Measurements from ENCODE around the gene SMARCC2.

SMARCC2 gene

GRCh38 chr12:56189099-56189917 is at the start of gene SMARCC2:
Gene SMARCC2, minus strand, starts transcription at chr12:56189483. Its CDS starts 22 bp downstream, at chr12:56189461.
- peak; percentile 73 for DNase-seq (ENCODE audit: low read depth in 2 of 2)

GRCh38 chr12:56237552-56237951 is 48.3 kb upstream of the SMARCC2 start:
- DNase-seq (ENCODE audit: low read depth in 2 of 2): no peak

DNA sequence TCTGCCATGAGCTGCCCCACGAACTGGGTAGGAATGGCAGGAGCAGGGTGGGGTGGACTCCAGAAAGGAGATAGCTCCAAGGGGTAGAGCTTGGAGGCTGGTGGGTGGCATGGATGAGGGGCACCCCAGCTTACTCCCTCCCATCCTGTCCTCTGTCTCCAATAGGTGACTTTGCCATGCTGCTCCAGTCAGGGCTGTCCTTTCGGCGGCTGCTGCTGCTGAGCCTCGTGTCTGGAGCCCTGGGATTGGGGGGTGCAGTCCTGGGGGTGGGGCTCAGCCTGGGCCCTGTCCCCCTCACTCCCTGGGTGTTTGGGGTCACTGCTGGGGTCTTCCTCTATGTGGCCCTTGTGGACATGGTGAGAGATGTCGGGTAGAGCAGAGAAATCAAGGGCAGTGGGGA is 47.7 kb upstream of the SMARCC2 start:
- no peak for DNase-seq (ENCODE audit: low read depth in 2 of 2)

- DNase-seq (ENCODE audit: low read depth in 2 of 2): no peak
Observed at GRCh38 chr12:56236091-56236490, 46.8 kb upstream of the SMARCC2 start.

- no peak for DNase-seq (ENCODE audit: low read depth in 2 of 2)
Observed at GRCh38 chr12:56234746-56235436, 45.6 kb upstream of the SMARCC2 start.

DNA sequence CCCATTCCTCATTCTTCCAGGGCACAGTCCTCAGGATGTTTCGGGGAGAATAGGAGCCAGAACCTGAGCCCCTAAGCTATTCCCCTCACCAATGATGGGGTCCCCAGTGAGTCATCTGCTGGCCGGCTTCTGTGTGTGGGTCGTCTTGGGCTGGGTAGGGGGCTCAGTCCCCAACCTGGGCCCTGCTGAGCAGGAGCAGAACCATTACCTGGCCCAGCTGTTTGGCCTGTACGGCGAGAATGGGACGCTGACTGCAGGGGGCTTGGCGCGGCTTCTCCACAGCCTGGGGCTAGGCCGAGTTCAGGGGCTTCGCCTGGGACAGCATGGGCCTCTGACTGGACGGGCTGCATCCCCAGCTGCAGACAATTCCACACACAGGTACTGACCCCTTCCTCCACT is 41.9 kb upstream of the SMARCC2 start:
- DNase-seq (ENCODE audit: low read depth in 2 of 2): no peak

- no peak for DNase-seq (ENCODE audit: low read depth in 2 of 2)
Observed at GRCh38 chr12:56230432-56231183, 41.3 kb upstream of the SMARCC2 start.

DNA sequence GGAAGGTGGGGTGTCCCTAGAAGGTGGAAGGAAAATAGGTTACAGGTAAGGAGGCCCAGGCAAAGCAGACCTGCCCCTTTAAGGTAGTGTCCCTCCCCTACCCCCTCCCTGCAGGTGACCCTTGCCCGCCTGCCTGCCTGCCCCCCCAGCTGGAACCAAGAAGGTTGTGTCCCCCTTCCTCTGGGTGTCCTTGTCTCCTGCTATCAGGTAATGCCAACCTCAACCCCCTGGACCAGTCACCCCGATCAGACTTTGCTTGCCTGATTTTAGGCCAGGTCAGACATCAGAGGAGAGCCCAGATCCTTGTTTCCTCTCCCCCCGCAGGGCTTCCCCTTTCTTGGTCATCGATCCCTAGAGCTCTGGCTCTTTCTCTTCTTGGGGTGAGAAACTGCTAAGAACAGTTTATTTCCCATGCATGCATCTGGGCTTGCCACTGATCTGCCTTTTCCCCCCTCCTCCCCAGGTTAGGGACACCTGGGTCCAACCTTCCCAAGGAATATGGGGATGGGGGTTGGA is 40.7 kb upstream of the SMARCC2 start, which contains the start of gene SLC39A5:
Gene SLC39A5, plus strand, starts transcription at position 136 of the 516 bp plus-strand sequence. CDS start 1,224 bp downstream, outside the sequence.
- no peak for DNase-seq (ENCODE audit: low read depth in 2 of 2)

DNA sequence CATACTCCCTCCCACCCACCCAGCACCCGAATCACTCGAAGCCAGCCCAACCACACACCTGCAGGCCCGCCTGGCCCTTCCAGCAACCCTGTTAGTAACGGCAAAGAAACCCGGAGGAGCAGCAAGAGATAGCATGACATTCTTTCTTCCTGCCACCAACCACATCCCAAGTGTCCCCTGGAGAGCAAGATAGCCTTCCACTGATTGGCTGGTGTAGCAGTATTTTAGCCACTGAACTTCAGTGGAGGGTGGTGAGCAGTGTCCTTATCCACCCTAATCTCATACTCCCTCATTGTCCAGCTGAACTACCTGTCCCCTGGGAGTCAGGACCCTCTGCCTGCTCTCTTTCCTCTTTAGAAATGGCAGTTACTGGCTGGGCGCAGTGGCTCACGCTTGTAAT is 39.8 kb upstream of the SMARCC2 start:
- no peak for DNase-seq (ENCODE audit: low read depth in 2 of 2)

DNA sequence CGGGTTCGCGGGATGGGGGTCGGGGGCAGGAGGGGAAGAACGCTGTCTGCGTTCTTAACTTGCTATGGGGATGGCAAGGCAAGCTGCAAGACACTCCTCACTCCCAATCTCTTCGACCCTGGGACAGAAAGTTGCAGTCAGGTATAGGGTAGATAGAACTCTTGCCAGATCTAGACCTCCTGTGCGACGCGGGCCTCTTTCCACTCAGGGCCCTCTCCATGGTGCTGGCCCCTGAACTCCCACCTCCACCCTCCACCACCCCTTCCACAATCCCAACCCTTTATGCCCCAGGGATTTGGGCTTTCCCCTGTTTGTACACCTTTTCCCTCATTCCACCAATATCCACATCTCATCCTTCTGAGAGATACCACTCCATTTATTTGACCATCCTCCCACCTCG is 35.7 kb upstream of the SMARCC2 start:
- DNase-seq (ENCODE audit: low read depth in 2 of 2): no peak

- peak; percentile 95 to 96 for DNase-seq (ENCODE audit: low read depth in 2 of 2)
Observed at GRCh38 chr12:56224102-56224701, 34.9 kb upstream of the SMARCC2 start, which contains the start of gene NABP2. Gene NABP2, plus strand, starts transcription at chr12:56224342. Its CDS starts 515 bp downstream, at chr12:56224857.

DNA sequence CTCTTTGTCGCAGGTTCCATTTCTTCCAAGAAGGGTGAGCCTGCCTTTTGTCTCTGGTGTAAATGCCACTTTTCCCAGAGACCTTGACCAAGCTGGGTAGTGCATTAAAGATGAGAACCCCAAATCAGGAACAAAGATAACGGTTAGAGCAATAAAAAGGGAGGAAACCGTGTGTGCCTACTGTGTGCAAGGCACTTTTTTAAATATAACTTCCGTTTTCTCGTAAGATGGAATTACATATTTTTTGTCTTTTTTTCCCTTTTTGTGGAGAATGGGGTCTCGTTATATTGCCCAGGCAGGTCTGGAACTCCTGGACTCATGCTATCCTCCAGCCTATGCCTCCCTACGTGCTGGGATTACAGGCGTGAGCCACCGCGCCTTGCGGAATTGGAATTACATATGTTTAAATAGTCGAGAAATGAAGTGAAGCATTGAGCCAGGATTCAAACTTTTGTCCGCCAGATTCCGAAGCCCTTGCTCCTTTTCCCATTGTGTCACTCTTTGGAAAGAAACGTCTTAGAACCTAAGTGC is 34.4 kb upstream of the SMARCC2 start:
- no peak for DNase-seq (ENCODE audit: low read depth in 2 of 2)

DNA sequence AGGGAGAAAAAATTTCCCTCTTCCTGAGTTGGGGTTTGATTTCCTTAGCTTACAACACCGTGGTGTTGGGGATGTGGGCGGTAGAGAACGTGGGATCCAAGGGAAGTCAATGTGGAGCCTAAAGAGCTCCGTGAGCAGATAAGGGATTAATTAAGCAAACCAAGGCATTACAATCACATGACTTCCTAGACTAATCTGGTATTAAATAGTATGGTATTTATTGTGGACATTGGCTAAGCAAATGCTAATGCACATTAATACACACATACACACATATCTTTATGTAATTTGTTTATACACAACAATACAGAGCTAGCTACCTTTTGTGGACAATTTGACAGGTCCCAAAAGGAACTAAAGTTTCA is 33.2 kb upstream of the SMARCC2 start:
- DNase-seq (ENCODE audit: low read depth in 2 of 2): no peak

DNA sequence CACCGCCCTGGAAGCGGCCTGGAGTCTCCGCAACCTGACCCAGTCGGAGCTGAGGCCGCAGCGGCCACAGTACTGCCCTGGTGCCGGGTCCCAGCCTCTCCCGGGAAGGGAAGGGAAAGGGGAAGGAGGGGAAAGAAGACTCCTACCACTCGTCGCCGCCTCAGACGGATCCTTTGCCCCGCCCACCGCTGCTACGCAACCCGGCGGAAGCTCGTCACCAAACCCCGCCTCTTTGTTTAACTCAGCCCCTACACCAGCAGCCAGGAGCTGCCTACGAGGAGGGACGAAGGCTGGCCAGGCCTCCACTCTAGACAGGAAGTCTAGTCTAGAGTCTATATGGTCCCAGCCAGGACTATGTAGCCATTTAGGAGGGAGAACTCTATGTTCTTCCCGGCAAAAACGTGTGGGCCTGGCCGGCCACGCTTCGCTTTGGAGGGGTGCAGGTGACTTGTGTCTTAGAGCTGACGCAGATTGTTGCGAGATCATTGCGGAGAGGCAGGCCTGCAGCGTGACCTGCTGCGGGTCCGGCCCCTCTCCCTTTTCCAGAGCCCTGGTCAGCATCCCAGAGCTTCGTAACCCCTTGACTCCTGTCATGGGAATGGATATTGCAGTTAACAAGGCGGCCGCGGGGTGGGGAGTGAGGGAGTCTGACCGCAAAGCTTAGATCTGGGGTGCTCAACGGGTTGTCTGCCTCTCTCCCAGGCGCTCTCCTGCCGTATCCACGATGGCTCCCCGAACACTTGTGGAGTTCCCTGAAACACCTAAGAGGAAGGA is 32.7 kb upstream of the SMARCC2 start, which contains the start of gene RNF41:
Gene RNF41, minus strand, starts transcription at position 166 of the 774 bp plus-strand sequence. CDS start 7,875 bp downstream, outside the sequence.
- DNase-seq (ENCODE audit: low read depth in 2 of 2): peak; percentile 85 to 91

DNA sequence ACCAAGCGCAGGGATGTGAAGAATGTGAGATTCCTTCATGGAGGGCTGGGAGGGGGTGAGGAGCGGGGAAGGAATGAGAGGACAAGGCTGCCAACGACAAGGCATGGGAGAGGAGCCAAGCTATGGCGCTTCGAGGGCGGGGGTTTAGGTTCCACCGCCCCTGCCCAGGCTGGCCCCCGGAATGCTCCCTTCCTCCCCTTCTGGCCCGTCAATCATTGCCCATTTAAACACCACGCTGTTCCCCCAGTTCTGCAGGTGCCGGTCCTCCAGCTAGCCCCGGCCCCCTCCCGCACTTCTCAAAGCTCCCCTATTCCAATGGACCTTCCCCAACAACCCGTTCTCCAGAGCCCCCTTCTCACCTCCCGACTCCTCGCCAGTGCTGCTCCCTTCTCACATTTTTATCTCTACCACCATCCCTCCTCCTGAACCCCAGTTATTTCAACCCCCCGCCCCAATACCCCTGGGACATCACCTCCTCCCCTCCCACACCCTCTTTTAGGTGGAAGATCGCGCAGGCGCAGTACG is 32.0 kb upstream of the SMARCC2 start:
- no peak for DNase-seq (ENCODE audit: low read depth in 2 of 2)

- no peak for DNase-seq (ENCODE audit: low read depth in 2 of 2)
Observed at GRCh38 chr12:56220611-56221231, 31.4 kb upstream of the SMARCC2 start.

DNA sequence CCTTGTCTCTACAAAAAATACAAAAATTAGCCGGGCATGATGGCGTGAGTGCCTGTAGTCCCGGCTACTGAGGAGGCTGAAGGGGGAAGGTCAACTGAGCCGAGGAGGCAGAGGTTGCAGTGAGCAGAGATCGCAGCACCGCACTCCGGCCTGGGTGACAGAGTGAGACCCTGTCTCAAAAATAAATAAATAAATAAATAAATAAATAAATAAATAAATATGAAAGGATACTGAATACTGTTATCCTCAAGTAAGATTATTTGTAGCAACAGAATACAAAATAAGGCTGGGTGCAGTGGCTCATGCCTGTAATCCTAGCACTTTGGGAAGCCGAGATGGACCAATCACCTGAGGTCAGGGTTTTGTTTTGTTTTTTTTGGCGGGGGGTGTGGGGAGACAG is 30.6 kb upstream of the SMARCC2 start:
- DNase-seq (ENCODE audit: low read depth in 2 of 2): no peak

- no peak for DNase-seq (ENCODE audit: low read depth in 2 of 2)
Observed at GRCh38 chr12:56216461-56216860, 27.2 kb upstream of the SMARCC2 start.

- no peak for DNase-seq (ENCODE audit: low read depth in 2 of 2)
Observed at GRCh38 chr12:56213878-56214277, 24.6 kb upstream of the SMARCC2 start.

DNA sequence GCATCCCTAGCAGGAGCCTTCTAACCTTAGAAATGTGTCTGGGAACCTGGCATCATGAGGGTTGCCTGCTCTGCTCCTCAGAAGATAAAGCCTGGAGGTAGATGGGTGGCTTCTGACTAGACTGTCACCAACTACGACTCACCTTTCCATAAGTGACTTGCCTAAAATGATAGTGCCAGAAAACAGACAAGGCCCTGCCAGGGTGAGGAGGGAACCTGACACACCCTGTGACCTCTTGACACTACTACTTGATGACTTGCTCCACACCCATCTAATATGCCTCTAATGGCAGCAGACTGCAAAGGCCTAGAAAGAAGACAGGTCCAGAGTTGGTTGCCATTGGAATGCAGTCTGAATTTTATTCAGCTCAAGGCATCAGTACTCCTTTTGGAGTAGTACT is 23.1 kb upstream of the SMARCC2 start:
- no peak for DNase-seq (ENCODE audit: low read depth in 2 of 2)
